Osteocyte (in vitro differentiated cells): ENCODE measurements around the gene PLEKHG2. TPM values are rescaled to one million over a fixed set of nuclear protein-coding genes. Genes with fewer than 3 reads are reported as not detected.

Source experiments
- DNase-seq: peaks from one replicate; pipeline ENCODE4 v3.0.0; 2021; ENCODE audit warnings: mixed read lengths; ENCODE audit not compliant: unreplicated experiment; ENCODE audit errors: extremely low spot score
- H3K27ac Mint-ChIP-seq: one replicate; pipeline ENCODE4 v1.8.0; 2021; ENCODE audit warnings: mild to moderate bottlenecking, mixed read lengths; ENCODE audit not compliant: unreplicated experiment
- H3K27me3 Mint-ChIP-seq: one replicate; pipeline ENCODE4 v1.8.0; 2021; ENCODE audit warnings: mixed read lengths; ENCODE audit not compliant: unreplicated experiment
- H3K36me3 Mint-ChIP-seq: one replicate; pipeline ENCODE4 v1.8.0; 2021; ENCODE audit warnings: mixed read lengths; ENCODE audit not compliant: unreplicated experiment
- H3K4me1 Mint-ChIP-seq: one replicate; pipeline ENCODE4 v1.8.0; 2021; ENCODE audit warnings: mixed read lengths; ENCODE audit not compliant: unreplicated experiment
- H3K4me3 Mint-ChIP-seq: one replicate; pipeline ENCODE4 v1.8.0; 2021; ENCODE audit warnings: mild to moderate bottlenecking, moderate library complexity, mixed read lengths; ENCODE audit not compliant: unreplicated experiment
- H3K9me3 Mint-ChIP-seq: one replicate; pipeline ENCODE4 v1.8.0; 2021; ENCODE audit warnings: mixed read lengths; ENCODE audit not compliant: unreplicated experiment
- total RNA-seq: library from RNA; stranded (reverse); gene quantifications from 2 replicates; pipeline ENCODE4 v1.2.1, GENCODE V29; 2021
- TF ChIP-seq, protein P1 (sequence below): fragments of 200-600 bp; sonication (generic); IDR thresholded peaks from 2 replicates; pipeline ENCODE4 v1.5.0; 2021; ENCODE audit warnings: antibody characterized with exemption, mild to moderate bottlenecking, moderate library complexity

PLEKHG2 gene
- total RNA-seq, 1 donor from 2014 or later = 150 TPM

DNA sequence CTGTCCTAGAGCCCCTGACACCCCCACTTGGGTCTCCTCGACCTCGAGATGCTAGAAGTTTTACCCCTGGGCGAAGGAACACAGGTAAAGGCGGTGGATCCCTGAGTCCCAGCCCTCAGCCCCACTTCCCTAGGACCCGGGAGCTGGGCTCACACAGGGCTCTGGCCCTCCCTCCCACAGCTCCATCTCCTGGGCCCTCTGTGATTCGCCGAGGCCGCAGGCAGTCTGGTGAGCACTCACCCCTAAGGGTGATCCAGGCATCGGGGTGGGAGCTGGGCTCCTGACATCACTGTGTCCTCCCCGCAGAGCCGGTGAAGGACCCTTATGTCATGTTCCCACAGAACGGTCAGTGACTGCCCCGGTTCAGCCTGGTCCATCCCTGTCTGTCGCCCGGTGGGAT, 8.3 kb downstream of the PLEKHG2 start:
- Mint-ChIP-seq H3K27me3 (no peaks in the 10 kb centered on the region), H3K36me3 (peaks cover 32% of the 10 kb centered on the region), H3K27ac (no peak overlapping the region), H3K4me1 (peaks cover 14% of the 10 kb centered on the region), H3K9me3 (no peaks in the 10 kb centered on the region), H3K4me3 (no peak overlapping the region)
- TF ChIP-seq, protein P1, sequence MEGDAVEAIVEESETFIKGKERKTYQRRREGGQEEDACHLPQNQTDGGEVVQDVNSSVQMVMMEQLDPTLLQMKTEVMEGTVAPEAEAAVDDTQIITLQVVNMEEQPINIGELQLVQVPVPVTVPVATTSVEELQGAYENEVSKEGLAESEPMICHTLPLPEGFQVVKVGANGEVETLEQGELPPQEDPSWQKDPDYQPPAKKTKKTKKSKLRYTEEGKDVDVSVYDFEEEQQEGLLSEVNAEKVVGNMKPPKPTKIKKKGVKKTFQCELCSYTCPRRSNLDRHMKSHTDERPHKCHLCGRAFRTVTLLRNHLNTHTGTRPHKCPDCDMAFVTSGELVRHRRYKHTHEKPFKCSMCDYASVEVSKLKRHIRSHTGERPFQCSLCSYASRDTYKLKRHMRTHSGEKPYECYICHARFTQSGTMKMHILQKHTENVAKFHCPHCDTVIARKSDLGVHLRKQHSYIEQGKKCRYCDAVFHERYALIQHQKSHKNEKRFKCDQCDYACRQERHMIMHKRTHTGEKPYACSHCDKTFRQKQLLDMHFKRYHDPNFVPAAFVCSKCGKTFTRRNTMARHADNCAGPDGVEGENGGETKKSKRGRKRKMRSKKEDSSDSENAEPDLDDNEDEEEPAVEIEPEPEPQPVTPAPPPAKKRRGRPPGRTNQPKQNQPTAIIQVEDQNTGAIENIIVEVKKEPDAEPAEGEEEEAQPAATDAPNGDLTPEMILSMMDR = no peak
- no peak for DNase-seq

DNA sequence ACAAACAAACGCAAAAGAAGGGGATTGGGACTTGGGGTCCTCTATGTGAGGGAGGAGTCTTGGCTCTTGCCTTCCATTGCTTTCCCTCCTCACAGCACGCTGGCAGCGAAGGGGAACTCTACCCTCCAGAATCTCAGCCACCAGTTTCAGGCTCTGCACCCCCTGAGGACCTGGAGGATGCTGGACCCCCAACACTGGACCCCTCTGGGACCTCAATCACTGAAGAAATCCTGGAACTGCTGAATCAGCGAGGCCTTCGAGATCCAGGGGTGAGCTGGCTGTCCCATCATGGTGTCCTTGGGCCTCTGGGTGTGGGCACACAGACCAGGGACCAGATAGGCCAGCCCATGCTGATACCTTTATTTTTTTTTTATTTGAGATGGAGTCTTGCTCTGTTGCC, 9.6 kb downstream of the PLEKHG2 start:
- H3K27ac Mint-ChIP-seq = no peak overlapping the region
- no peak for DNase-seq
- H3K9me3 Mint-ChIP-seq = no peaks in the 10 kb centered on the region
- peaks cover 16% of the 10 kb centered on the region for H3K4me1 Mint-ChIP-seq
- no peak overlapping the region for H3K4me3 Mint-ChIP-seq
- TF ChIP-seq, protein P1 = no peak
- H3K27me3 Mint-ChIP-seq = no peaks in the 10 kb centered on the region
- H3K36me3 Mint-ChIP-seq = peaks cover 39% of the 10 kb centered on the region

DNA sequence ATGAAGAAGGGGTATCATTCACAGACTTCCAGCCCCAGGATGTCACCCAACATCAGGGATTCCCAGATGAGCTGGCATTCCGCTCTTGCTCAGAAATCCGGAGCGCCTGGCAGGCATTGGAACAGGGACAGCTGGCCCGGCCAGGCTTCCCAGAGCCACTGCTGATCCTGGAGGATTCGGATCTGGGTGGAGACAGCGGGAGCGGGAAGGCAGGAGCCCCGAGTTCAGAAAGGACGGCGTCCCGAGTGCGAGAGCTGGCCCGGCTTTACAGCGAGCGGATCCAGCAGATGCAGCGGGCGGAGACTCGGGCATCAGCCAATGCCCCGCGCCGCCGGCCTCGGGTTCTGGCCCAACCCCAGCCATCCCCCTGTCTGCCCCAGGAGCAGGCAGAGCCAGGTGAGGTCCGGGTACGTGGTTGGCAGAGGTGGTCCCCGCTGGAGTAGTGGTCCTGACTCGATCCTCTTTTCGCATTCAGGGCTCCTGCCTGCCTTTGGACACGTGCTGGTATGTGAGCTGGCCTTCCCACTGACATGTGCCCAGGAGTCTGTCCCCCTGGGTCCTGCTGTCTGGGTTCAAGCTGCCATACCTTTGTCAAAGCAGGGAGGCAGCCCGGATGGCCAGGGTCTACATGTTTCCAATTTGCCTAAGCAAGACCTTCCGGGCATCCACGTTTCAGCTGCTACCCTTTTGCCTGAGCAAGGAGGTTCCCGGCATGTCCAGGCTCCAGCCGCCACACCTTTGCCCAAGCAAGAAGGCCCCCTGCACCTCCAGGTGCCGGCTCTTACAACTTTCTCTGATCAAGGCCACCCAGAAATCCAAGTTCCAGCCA, 11.0 kb downstream of the PLEKHG2 start:
- H3K9me3 Mint-ChIP-seq = no peaks in the 10 kb centered on the region
- DNase-seq = no peak
- TF ChIP-seq, protein P1 = no peak

DNA sequence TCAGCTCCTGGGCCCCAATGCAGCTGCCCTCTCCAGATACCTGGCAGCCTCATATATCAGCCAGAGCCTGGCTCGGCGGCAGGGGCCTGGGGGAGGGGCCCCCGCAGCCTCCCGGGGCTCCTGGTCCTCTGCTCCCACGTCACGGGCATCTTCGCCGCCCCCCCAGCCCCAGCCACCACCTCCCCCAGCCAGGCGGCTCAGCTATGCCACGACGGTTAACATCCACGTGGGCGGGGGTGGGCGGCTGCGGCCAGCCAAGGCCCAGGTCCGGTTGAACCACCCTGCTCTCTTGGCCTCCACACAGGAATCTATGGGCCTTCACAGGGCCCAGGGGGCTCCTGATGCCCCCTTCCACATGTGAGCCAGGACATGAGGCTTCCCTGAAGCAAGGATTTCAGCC, 12.5 kb downstream of the PLEKHG2 start:
- no peak overlapping the region for H3K4me3 Mint-ChIP-seq
- peaks cover 34% of the 10 kb centered on the region for H3K4me1 Mint-ChIP-seq
- peaks cover 28% of the 10 kb centered on the region for H3K36me3 Mint-ChIP-seq
- no peak for DNase-seq
- H3K9me3 Mint-ChIP-seq = no peaks in the 10 kb centered on the region
- H3K27ac Mint-ChIP-seq = no peak overlapping the region
- no peaks in the 10 kb centered on the region for H3K27me3 Mint-ChIP-seq
- TF ChIP-seq, protein P1 = no peak

More for the DNA sequence above, 11.0 kb downstream of the PLEKHG2 start:
- no peak overlapping the region for H3K27ac Mint-ChIP-seq
- peaks cover 35% of the 10 kb centered on the region for H3K36me3 Mint-ChIP-seq
- H3K4me1 Mint-ChIP-seq = peaks cover 21% of the 10 kb centered on the region
- no peak overlapping the region for H3K4me3 Mint-ChIP-seq
- H3K27me3 Mint-ChIP-seq = no peaks in the 10 kb centered on the region

DNA sequence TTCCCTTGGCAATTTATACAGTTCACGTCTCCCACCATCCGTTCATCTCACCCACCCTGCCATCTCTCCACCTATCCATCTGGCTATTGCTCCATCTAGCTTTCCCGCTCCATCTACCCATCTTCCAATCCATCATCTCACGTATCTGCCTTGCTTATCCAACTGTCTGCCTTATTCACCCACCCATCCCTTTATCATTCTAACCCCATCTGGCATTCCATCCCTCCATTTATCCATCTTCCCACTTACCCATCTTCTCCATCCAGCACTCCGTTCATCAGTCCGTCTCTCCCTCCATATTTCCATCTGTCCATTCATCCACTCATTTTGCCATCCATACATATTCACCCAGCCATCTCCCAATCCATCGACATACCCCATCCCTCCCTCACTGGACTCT, 13.3 kb downstream of the PLEKHG2 start:
- Mint-ChIP-seq H3K9me3 (no peaks in the 10 kb centered on the region), H3K36me3 (peaks cover 26% of the 10 kb centered on the region), H3K27me3 (no peaks in the 10 kb centered on the region), H3K4me3 (no peak overlapping the region), H3K27ac (peak overlapping the region; percentile 59), H3K4me1 (peaks cover 39% of the 10 kb centered on the region)
- TF ChIP-seq, protein P1 = no peak
- no peak for DNase-seq
